Smooth muscle cell (in vitro differentiated cells): ENCODE measurements around the gene CHRM5. TPM values are rescaled to one million over a fixed set of nuclear protein-coding genes. Genes with fewer than 3 reads are reported as not detected.

Experiments used
- DNase-seq: peaks from one replicate; lab custom pipeline; 2025; ENCODE audit not compliant: unreplicated experiment; lab: John Stamatoyannopoulos, UW
- H2AFZ ChIP-seq: fragments of 200-600 bp; sonication (generic); 2 replicates; pipeline ENCODE4 v1.6.0; 2016; ENCODE audit warnings: antibody characterized with exemption, low read depth, mild to moderate bottlenecking
- H3F3A ChIP-seq: fragments of 200-600 bp; sonication (generic); 2 replicates; pipeline ENCODE4 v1.6.0; 2017; ENCODE audit warnings: antibody characterized with exemption, low read depth
- H3K27ac ChIP-seq: fragments of 200-600 bp; sonication (generic); 2 replicates; pipeline ENCODE4 v1.5.1; 2016; ENCODE audit warnings: low read depth, mild to moderate bottlenecking
- H3K27me3 ChIP-seq: fragments of 200-600 bp; sonication (generic); 2 replicates; pipeline ENCODE4 v1.6.1; 2016; ENCODE audit warnings: low read depth, mild to moderate bottlenecking
- H3K36me3 ChIP-seq: fragments of 200-600 bp; sonication (generic); 2 replicates; pipeline ENCODE4 v1.5.1; 2016; ENCODE audit warnings: low read depth
- H3K4me1 ChIP-seq: fragments of 200-600 bp; sonication (generic); 2 replicates; pipeline ENCODE4 v1.5.1; 2016; ENCODE audit warnings: low read depth
- H3K4me2 ChIP-seq: fragments of 200-600 bp; sonication (generic); 2 replicates; pipeline ENCODE4 v1.6.0; 2016; ENCODE audit warnings: mild to moderate bottlenecking
- H3K4me3 ChIP-seq: fragments of 200-600 bp; sonication (generic); 2 replicates; pipeline ENCODE4 v1.5.1; 2016; ENCODE audit warnings: mild to moderate bottlenecking
- H3K79me2 ChIP-seq: fragments of 200-600 bp; sonication (generic); 2 replicates; pipeline ENCODE4 v1.6.0; 2016; ENCODE audit warnings: low read depth, mild to moderate bottlenecking
- H3K9ac ChIP-seq: fragments of 200-600 bp; sonication (generic); 2 replicates; pipeline ENCODE4 v1.6.0; 2016; ENCODE audit warnings: low read depth
- H3K9me3 ChIP-seq: fragments of 200-600 bp; sonication (generic); replicated peaks from 2 replicates; pipeline ENCODE4 v1.5.1; 2016; ENCODE audit warnings: low read depth
- H4K20me1 ChIP-seq: fragments of 200-600 bp; sonication (generic); 2 replicates; pipeline ENCODE4 v1.6.0; 2016; ENCODE audit warnings: low read depth
- WGBS: methylation state at CpG from one replicate; pipeline ENCODE4 v1.1.7; 2016; ENCODE audit warnings: low lambda C conversion rate; 5-methylcytosine and 5-hydroxymethylcytosine counted together
- polyA plus RNA-seq: library from polyadenylated mRNA; unstranded; fragments of >200 nt; fragmentation: Nextera tagmentation; extraction: Ambion mirVana; gene quantifications from 2 replicates; pipeline ENCODE4 v1.2.1, GENCODE V29; 2016
- total RNA-seq: library from RNA; depleted of rRNA; stranded (reverse); fragments of >200 nt; gene quantifications from 2 replicates; pipeline ENCODE4 v1.2.3, GENCODE V29; 2014
- TF ChIP-seq, protein P1 (sequence below): fragments of 200-600 bp; sonication (generic); IDR thresholded peaks from 2 replicates; pipeline ENCODE4 v1.5.1; 2017; ENCODE audit warnings: borderline replicate concordance, mild to moderate bottlenecking, antibody characterized with exemption; ENCODE audit not compliant: insufficient read depth, poor library complexity, severe bottlenecking

CHRM5 gene
- total and polyA plus RNA-seq, 2 experiments from 2014 or later: 0.05 TPM; not detected in 1

DNA sequence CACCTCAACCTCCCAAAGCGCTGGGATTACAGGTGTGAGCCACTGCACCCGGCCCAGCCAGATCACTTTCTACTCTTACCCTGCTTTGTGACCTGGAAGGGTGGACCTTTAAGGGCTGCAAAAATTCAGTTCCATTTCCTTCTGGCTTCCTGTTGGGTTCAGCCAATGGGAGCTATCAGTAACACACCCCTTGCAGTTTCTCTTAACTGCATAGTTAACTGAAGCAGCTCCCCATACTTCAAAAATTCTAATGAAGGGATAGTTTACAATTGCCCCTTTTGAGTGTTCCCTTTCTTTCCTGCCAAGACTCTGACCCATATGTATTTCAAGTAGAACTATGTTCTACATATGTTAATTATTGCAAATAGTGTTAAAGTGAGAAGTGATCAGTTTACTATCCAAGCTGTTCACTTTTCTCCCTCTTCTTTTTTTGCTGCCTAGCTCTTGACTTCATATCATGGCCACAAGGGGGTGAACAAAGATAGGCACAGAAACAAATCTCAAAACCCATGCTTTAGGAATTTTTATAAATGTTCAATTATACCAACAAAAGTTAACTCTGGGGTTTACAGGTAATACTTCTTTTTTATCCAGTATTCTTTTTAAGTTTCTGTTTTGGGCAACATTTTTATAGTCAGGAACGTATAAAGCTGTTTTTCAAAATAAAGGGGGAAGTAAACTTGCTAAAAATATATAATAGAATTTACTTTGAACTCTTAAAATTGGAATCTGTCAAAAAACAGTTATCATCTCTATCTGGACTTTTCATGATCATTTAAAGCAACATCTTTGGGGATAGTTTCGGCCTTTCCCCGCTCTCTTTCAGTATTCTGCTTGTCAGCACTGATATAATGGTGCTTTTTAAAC, 141.7 kb downstream of the CHRM5 start:
- no peak overlapping the region for H3K4me2 ChIP-seq
- no peaks in the 10 kb centered on the region for H3K27me3 ChIP-seq
- 69% methylated on average over 5 of the region's 5 CpGs for WGBS
- no peak overlapping the region for H3K4me3 ChIP-seq
- no peak overlapping the region for H2AFZ ChIP-seq
- no peak for DNase-seq
- H3K9me3 ChIP-seq: no peaks in the 10 kb centered on the region
- no peaks in the 10 kb centered on the region for H3K36me3 ChIP-seq
- H4K20me1 ChIP-seq: no peaks in the 10 kb centered on the region
- no peak overlapping the region for H3K27ac ChIP-seq
- TF ChIP-seq, protein P1, sequence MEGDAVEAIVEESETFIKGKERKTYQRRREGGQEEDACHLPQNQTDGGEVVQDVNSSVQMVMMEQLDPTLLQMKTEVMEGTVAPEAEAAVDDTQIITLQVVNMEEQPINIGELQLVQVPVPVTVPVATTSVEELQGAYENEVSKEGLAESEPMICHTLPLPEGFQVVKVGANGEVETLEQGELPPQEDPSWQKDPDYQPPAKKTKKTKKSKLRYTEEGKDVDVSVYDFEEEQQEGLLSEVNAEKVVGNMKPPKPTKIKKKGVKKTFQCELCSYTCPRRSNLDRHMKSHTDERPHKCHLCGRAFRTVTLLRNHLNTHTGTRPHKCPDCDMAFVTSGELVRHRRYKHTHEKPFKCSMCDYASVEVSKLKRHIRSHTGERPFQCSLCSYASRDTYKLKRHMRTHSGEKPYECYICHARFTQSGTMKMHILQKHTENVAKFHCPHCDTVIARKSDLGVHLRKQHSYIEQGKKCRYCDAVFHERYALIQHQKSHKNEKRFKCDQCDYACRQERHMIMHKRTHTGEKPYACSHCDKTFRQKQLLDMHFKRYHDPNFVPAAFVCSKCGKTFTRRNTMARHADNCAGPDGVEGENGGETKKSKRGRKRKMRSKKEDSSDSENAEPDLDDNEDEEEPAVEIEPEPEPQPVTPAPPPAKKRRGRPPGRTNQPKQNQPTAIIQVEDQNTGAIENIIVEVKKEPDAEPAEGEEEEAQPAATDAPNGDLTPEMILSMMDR: peak; percentile 75
- no peaks in the 10 kb centered on the region for H3F3A ChIP-seq
- no peaks in the 10 kb centered on the region for H3K4me1 ChIP-seq
- H3K79me2 ChIP-seq: no peaks in the 10 kb centered on the region
- H3K9ac ChIP-seq: no peak overlapping the region

DNA sequence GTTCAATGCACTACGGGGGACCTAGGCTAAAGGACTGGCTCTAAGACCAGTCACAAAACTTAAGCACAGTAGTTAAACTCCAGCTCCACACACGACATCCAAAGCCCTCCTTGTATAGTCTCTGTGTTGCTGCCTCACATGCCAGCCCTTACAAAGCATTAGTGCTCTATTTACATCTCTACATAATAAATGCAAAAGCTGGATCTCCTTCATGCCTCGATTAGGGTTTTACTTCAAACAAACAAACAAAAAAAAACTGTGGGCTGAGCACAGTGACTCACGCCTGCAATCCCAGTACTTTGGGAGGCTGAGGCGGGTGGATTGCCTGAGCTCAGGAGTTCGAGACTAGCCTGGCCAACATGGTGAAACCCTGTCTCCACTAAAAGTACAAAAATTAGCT, 143.2 kb downstream of the CHRM5 start:
- DNase-seq: no peak
- no peak overlapping the region for H3K4me2 ChIP-seq
- H3K27me3 ChIP-seq: no peaks in the 10 kb centered on the region
- no peaks in the 10 kb centered on the region for H3K79me2 ChIP-seq
- TF ChIP-seq, protein P1: no peak
- no peak overlapping the region for H2AFZ ChIP-seq
- H3K36me3 ChIP-seq: no peaks in the 10 kb centered on the region
- H3K27ac ChIP-seq: no peak overlapping the region
- no peaks in the 10 kb centered on the region for H3K9me3 ChIP-seq
- H3K9ac ChIP-seq: no peak overlapping the region
- WGBS: 63% methylated on average over 6 of the region's 6 CpGs
- H3K4me1 ChIP-seq: no peaks in the 10 kb centered on the region
- no peak overlapping the region for H3K4me3 ChIP-seq
- H3F3A ChIP-seq: no peaks in the 10 kb centered on the region
- no peaks in the 10 kb centered on the region for H4K20me1 ChIP-seq

DNA sequence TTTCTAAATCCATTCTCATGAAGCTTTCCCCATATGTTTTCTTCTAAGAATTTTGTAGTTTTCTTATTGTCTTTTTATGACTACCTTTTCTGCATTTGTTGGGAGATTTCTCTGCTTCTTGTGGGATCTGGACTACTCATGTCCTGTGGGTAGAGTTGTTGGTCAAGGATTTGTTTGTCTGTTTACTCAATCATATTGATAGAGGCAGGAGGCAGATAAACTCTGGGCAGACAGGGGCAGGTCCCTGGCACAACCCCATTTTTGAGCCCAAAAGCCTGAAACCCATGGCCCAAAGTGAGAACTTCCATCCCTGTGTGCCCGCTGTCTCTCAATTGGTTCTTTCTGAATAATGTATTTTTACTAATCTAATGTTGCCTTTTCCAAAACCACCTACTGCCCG, 145.9 kb downstream of the CHRM5 start:
- TF ChIP-seq, protein P1: no peak
- Histone ChIP-seq H3K9ac (no peak overlapping the region), H3K4me3 (no peak overlapping the region), H3K27ac (no peak overlapping the region), H3K79me2 (no peaks in the 10 kb centered on the region), H3F3A (no peaks in the 10 kb centered on the region), H3K4me1 (no peaks in the 10 kb centered on the region), H3K9me3 (no peaks in the 10 kb centered on the region), H3K36me3 (no peaks in the 10 kb centered on the region), H3K4me2 (no peak overlapping the region), H3K27me3 (no peaks in the 10 kb centered on the region), H2AFZ (no peak overlapping the region), H4K20me1 (no peaks in the 10 kb centered on the region)
- WGBS: 50% methylated on average over 2 of the region's 2 CpGs
- no peak for DNase-seq

DNA sequence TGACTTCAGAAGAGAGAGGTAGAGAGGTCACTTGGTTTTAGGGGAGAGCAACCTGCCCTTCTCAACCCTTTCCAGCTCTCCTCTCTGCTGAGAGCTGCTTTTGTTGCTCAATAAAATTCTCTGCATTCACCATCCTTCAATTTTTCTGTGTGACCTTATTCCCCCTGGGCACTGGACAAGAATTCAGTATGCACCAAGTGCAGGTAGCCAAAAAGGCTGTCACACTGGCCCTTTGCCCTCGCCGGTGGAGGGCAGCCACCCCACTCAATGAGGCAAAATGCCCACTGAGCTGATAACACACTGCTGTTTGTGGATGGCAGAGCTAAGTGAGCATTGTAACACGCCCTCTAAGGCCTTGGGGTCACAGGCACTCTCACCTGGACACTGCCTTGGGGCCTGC, 146.4 kb downstream of the CHRM5 start:
- no peak overlapping the region for H3K4me3 ChIP-seq
- no peak overlapping the region for H3K27ac ChIP-seq
- H3K9ac ChIP-seq: no peak overlapping the region
- TF ChIP-seq, protein P1: no peak
- no peaks in the 10 kb centered on the region for H3K36me3 ChIP-seq
- no peak for DNase-seq
- no peak overlapping the region for H3K4me2 ChIP-seq
- WGBS: 100% methylated on average over 3 of the region's 3 CpGs
- no peaks in the 10 kb centered on the region for H3K4me1 ChIP-seq
- H3K27me3 ChIP-seq: no peaks in the 10 kb centered on the region
- H3K9me3 ChIP-seq: no peaks in the 10 kb centered on the region
- H2AFZ ChIP-seq: no peak overlapping the region
- H3F3A ChIP-seq: no peaks in the 10 kb centered on the region
- no peaks in the 10 kb centered on the region for H4K20me1 ChIP-seq
- H3K79me2 ChIP-seq: no peaks in the 10 kb centered on the region
